T47D (cell line): ENCODE measurements around the gene HEXD.
"Not testable (repeated sequence)": the region's sequence is repeated elsewhere in the genome, so short reads cannot be mapped to it uniquely, and the experiment has no call there.

ENCODE experiments used
- DNase-seq, 2 experiments: peaks; one replicate each; pipeline versions ENCODE4 v3.0.0 to v3.0.0-alpha.2; 2011 to 2012; ENCODE audit warnings: low read depth in 1 of 2, low spot score in 1 of 2
- JUND ChIP-seq: IDR thresholded peaks from 2 replicates; pipeline ENCODE4 v1.6.1; 2012; ENCODE audit warnings: low read depth
- in situ Hi-C: cut with HindIII; loops from 2 replicates; pipeline ENCODE4 v1.10.0; 2016; ENCODE audit warnings: low sequenced_read_pairs, low pct_unique_long_range_greater_than_20kb

Gene HEXD

DNA sequence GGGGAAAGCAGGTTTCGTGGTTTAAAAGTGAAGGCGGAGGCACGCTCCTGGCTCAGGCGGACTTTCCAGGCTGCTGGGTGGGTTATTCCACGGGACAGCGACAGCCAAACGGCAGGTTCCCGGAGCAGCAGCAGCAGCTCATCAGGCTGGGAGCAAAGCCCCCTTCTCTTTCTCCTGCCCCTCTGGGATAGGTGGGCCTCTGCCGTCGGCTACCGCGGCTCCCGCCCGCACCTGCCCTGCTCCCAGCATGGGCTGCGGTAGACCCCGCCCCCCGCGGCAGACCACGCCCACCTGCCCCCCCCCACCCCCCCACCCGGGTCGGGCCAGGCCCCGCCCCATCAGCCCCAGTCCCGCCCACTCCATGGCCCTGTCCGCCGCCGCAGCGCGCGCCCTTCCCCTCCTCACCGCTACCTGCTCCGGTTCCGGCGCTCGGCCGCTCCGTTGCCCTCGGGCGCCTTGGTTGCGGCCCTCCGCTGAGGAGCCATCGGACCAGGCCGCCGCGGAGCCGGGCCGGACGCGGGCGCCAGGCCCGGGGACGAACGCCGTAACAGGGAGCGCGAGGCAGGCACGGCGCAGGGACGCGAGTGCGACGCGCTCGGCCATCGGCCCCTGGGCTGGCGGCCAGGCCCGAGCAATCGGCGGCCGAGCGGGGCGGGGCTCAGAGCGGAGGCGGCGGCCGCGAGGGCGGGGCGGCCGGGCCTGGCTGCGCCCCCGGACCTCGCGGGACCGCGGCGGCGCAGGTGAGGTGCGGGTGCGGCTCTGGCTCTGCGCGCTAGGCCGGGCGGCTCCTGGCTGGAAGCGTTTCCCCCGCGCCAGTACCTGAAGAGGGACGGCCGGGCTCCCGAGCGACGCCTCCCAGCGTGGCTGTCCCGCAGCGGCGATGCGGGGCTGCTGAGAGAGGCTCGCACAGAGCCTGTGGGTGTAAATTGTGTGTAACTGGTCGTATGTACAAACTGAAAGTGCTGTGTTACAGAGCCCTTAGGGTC lies at the start of gene HEXD, which contains the start of gene OGFOD3:
TSS of gene HEXD (plus strand) at position 347 of the 986 bp plus-strand sequence. CDS start 1,453 bp downstream, outside the sequence.
TSS of gene OGFOD3 (minus strand) at position 586 of the 986 bp plus-strand sequence. CDS start at position 485, 101 bp downstream.
- in situ Hi-C loops: loop anchor here (10.0 kb wide), 1 partner anchor 73 kb away; no protein-coding TSS in a partner anchor
- peak; percentile 95 for DNase-seq

DNA sequence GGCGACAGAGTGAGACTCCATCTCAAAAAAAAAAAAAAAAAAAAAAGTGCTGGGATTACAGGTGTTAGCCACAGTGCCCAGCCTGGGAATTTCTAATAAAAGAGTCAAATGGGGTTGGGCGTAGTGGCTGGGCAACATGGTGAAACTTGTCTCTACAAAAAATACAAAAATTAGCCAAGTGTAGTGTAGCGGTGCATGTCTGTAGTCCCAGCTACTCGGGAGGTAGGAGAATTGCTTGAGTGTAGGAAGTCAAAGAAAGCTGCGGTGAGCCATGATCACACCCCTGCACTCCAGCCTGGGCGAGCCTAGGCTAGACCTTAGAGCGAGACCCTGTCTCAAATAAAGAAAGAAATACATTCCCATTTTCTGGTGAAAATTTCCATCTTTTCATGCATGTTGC lies 48.9 kb upstream of the HEXD start:
- DNase-seq: no peak
- in situ Hi-C loops: no loop called here

More for the DNA sequence above, at the start of gene HEXD, which contains the start of gene OGFOD3:
- TF ChIP-seq JUND: no peak

DNA sequence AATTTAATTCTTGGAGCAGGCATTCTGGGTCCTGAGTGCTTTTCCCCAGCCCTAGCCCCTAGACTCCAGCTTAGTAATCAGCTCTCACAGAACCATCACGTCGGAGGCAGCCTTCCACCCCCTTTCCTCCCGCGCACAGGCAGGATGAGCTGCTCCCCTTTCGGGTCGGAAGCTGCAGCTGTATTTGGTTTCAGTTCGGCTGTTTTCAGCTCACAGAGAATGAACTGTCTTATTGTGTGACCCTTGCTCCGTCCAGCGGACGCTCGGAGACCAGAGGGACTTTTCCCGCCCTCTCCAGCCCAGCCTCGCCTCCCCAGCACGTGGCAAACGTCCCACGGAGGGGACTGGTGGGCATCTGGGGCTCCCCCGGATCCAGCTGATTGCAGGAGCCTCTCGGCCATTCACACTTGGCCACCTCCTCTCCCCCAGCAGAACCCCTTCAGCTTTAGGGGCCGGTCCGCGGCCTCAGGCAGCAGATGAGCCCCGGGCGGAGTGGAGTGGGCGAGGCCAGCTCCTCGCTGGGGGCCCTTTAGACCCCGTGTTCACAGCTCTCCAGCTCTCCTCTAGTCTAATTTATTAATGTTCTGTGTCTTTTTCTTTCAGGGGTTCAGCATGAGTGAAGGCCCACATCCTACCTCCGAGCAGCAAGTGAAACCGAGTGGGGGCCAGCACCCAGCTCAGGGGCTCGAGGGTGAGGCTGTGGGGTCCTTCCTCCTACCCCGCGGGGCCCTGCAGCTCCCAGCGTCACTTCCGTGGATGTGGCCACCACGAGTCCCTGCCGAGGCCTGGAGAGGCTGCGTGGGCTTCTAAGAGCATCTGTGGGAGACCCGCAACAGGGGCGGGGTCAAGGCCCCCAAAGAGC lies 47.4 kb upstream of the HEXD start:
- in situ Hi-C loops: no loop called here
- DNase-seq: no peak
- TF ChIP-seq JUND: no peak

More for the DNA sequence above, 48.9 kb upstream of the HEXD start:
- no peak for TF ChIP-seq JUND

DNA sequence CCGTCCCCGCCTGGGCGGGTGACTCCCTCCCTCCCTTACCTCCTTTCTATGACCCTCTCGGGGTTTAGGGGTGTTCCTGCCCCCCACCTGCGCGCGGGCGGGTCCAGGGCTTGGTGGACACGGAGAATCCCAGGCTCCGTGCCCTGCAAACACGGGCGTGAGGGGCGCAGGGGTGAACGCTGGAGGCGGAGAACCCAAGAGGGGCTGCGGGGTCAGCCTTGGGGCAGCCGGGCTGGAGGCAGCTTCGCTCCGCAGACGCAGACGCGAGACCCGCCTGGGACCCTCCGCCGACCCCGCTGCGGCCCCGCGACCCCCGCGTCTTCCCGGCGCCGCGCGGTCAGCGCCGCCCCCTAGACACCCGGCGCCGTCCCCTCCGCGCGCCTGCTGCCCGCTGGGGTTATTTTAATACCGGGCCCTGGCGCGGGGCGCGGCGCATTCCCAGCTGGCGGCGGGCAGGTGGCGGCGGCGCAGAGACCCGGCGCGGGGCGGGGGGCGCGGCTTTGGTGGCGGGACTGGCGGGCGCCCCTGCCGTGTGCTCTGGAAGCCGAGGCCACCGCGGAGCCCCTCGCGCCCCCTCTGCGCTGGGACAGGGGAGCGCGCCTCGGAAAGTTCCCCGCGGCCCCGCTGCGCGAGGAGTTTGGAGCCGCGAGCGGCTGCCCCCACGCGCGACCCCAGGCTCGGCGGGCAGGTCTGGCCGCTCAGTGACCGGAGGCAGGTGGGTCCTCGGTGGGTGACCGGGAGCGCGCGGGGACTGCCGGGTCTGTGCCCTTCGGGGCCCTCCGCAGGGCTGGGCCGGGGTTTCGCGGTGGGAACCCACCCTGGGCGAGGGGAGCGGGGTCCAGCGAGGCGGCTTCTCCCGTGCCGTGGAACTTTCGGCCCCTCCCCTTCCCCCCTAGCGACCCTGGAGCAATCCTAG lies 46.6 kb upstream of the HEXD start, which contains the start of gene UTS2R:
TSS of gene UTS2R (plus strand) at position 433 of the 916 bp plus-strand sequence. CDS start 2,560 bp downstream, outside the sequence.
- no peak for DNase-seq
- no peak for TF ChIP-seq JUND
- in situ Hi-C loops: no loop called here

DNA sequence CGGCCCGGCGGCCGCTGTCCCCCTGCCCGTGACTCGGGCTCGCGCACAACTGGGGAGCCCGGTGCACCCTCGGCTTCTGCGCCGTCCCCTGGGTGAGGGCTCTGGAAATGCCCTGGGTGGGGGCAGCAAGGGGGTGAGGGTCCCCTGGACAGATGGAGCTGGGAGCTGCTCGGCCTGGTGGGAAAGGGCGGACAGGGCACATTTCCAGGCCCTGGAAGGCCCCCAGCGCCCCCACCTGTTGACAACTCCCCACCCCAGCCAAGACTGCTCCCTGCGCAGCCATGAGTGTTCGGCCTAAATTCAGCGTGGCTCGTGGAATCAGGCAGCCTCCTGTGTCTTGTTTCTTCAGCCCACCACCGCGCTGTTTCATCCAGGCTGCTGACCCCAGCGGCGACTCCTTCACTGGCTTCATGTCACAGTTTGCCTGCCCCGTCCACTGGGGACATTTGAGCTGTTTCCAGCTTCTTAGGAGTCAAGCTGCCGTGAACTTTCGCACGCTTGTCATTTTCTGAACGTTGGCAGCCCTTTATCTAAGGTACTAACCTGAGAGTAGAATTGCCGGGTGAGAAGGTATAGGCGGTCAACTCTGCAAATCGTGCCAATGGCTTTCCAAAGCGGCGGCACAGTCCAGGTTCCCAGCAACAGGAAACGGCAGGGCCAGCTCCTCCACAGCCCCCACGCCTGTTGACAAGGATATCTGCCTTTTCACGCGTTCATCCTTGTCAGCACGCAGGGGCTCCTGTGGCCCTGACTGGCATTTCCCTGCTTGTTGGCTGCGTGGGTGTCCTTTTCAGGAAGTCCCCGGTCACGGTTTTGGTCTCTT lies 45.7 kb upstream of the HEXD start:
- DNase-seq: no peak
- in situ Hi-C loops: no loop called here
- TF ChIP-seq JUND: no peak

DNA sequence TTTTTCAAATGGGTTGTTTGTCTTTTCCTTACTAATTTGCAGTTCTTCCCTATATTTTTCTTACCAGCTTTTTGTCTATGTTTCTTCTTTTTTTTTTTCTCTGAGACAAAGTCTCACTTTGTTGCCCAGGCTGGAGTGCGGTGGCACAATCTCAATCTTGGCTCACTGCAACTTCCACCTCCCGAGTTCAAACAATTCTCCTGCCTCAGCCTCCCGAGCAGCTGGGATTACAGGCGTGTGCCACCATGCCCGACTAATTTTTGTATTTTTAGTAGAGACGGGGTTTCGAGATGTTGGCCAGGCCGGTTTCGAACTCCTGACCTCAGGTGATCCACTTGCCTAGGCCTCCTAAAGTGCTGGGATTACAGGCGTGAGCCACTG lies 45.1 kb upstream of the HEXD start:
- in situ Hi-C loops, DNase-seq: not testable (repeated sequence)

DNA sequence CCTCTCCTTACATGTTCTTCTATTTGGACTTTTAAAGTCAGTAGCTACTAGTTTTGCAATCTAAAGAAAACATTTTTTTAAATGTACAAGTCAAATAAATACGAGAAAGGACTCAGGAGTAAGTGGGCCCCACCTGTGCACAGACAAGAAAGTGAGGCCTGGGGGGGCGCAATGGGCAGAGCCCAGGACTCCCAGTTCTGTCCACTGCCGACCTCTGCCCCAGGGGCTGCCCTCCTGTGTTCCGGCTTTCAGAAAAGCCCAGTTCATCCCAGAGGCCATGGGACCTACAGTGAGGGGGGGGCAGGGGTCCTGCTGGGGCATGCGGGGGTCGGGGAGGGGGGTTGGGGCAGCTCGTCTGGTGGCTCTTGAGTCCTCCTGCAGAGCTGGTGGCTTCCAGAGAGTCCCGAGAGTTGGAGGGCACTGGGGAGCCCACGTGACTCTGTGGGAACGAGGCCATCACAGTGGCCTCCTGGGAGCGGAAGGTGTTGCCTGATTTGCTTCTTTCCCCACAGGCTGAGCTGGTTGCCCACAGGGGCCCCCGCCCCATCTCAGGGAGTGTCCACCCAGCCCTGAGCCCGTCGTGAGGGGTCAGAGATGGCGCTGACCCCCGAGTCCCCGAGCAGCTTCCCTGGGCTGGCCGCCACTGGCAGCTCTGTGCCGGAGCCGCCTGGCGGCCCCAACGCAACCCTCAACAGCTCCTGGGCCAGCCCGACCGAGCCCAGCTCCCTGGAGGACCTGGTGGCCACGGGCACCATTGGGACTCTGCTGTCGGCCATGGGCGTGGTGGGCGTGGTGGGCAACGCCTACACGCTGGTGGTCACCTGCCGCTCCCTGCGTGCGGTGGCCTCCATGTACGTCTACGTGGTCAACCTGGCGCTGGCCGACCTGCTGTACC lies 44.2 kb upstream of the HEXD start:
- no peak for TF ChIP-seq JUND

DNA sequence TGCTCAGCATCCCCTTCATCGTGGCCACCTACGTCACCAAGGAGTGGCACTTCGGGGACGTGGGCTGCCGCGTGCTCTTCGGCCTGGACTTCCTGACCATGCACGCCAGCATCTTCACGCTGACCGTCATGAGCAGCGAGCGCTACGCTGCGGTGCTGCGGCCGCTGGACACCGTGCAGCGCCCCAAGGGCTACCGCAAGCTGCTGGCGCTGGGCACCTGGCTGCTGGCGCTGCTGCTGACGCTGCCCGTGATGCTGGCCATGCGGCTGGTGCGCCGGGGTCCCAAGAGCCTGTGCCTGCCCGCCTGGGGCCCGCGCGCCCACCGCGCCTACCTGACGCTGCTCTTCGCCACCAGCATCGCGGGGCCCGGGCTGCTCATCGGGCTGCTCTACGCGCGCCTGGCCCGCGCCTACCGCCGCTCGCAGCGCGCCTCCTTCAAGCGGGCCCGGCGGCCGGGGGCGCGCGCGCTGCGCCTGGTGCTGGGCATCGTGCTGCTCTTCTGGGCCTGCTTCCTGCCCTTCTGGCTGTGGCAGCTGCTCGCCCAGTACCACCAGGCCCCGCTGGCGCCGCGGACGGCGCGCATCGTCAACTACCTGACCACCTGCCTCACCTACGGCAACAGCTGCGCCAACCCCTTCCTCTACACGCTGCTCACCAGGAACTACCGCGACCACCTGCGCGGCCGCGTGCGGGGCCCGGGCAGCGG lies 43.4 kb upstream of the HEXD start:
- in situ Hi-C loops: no loop called here
- no peak for TF ChIP-seq JUND

More for the DNA sequence above, 44.2 kb upstream of the HEXD start:
- in situ Hi-C loops: no loop called here
- DNase-seq: no peak

DNA sequence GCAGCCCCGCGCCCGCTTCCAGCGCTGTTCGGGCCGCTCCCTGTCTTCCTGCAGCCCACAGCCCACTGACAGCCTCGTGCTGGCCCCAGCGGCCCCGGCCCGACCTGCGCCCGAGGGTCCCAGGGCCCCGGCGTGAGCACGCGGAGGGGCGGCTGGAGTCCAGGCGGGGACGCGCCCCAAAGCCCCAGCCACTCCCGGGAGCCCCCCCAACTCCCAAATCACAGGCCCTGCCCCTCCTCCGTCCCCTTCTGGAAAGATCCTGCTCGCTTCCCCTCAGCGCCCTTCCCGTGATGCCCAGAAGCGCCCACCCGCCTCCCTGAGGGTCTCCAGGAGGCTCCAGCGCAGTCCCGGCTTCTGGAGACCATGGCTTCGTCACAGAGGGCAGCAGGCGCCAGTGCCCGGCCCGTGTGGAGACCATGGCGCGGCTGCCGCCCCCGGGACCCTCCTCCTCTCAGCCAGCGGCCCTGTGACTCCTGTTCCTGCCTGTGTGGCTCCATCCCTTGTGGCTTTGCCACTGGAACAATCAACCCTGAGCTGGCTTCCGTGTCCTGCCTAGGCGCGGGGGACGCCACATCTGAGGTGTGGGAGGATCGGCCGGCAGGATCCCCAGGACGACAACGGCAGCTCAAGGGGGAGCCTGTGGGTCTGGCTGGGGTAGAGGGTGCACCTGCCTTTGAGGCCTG lies 42.6 kb upstream of the HEXD start:
- in situ Hi-C loops: no loop called here

More for the DNA sequence above, 43.4 kb upstream of the HEXD start:
- DNase-seq: no peak

More for the DNA sequence above, 42.6 kb upstream of the HEXD start:
- TF ChIP-seq JUND: no peak
- no peak for DNase-seq
